Type B pancreatic cell (in vitro differentiated cells): ENCODE results near the gene PDGFA. TPM values are rescaled to one million over a fixed set of nuclear protein-coding genes. Genes with fewer than 3 reads are reported as not detected.

ENCODE experiments used
- DNase-seq: peaks from one replicate; pipeline ENCODE4 v3.0.0; 2021; ENCODE audit warnings: mixed read lengths; ENCODE audit not compliant: unreplicated experiment; ENCODE audit errors: extremely low spot score
- H3K27ac Mint-ChIP-seq: 2 replicates; pipeline ENCODE4 v1.8.0; 2021; ENCODE audit warnings: mild to moderate bottlenecking, mixed read lengths
- H3K27me3 Mint-ChIP-seq: 2 replicates; pipeline ENCODE4 v1.8.0; 2021; ENCODE audit warnings: mixed read lengths
- H3K36me3 Mint-ChIP-seq: 2 replicates; pipeline ENCODE4 v1.8.0; 2021; ENCODE audit warnings: mixed read lengths
- H3K4me1 Mint-ChIP-seq: one replicate; pipeline ENCODE4 v1.8.0; 2021; ENCODE audit warnings: mixed read lengths; ENCODE audit not compliant: unreplicated experiment
- H3K4me3 Mint-ChIP-seq: 2 replicates; pipeline ENCODE4 v1.8.0; 2021; ENCODE audit warnings: mild to moderate bottlenecking, mixed read lengths
- H3K9me3 Mint-ChIP-seq: 2 replicates; pipeline ENCODE4 v1.8.0; 2021; ENCODE audit warnings: mixed read lengths
- CTCF ChIP-seq: fragments of 200-600 bp; sonication (generic); conservative IDR thresholded peaks from 2 replicates; pipeline ENCODE4 v1.5.0; 2021; ENCODE audit warnings: antibody characterized with exemption, mild to moderate bottlenecking
- total RNA-seq: library from RNA; stranded (reverse); gene quantifications from 2 replicates; pipeline ENCODE4 v1.2.1, GENCODE V29; 2021; ENCODE audit warnings: low replicate concordance

The PDGFA gene
- total RNA-seq, 1 donor from 2014 or later, result 28.1 TPM

GRCh38 chr7:526460-527034, 6.9 kb upstream of the PDGFA start:
- no peak overlapping the region for H3K4me3 Mint-ChIP-seq
- no peaks in the 10 kb centered on the region for H3K9me3 Mint-ChIP-seq
- H3K4me1 Mint-ChIP-seq, result no peaks in the 10 kb centered on the region
- DNase-seq, result no peak
- no peak for TF ChIP-seq CTCF
- no peaks in the 10 kb centered on the region for H3K36me3 Mint-ChIP-seq
- H3K27me3 Mint-ChIP-seq, result peaks cover 36% of the 10 kb centered on the region
- no peak overlapping the region for H3K27ac Mint-ChIP-seq

- H3K27ac Mint-ChIP-seq, result no peak overlapping the region
- TF ChIP-seq CTCF, result no peak
- H3K4me3 Mint-ChIP-seq, result no peak overlapping the region
- no peaks in the 10 kb centered on the region for H3K36me3 Mint-ChIP-seq
- peaks cover 40% of the 10 kb centered on the region for H3K27me3 Mint-ChIP-seq
- H3K9me3 Mint-ChIP-seq, result no peaks in the 10 kb centered on the region
- no peaks in the 10 kb centered on the region for H3K4me1 Mint-ChIP-seq
- DNase-seq, result no peak
These were observed 6.1 kb upstream of the PDGFA start for GRCh38 chr7:525740-526139.

- no peak for TF ChIP-seq CTCF
- Mint-ChIP-seq H3K4me1 (no peaks in the 10 kb centered on the region), H3K36me3 (no peaks in the 10 kb centered on the region), H3K9me3 (no peaks in the 10 kb centered on the region), H3K27ac (no peak overlapping the region), H3K27me3 (peaks cover 37% of the 10 kb centered on the region), H3K4me3 (no peak overlapping the region)
- no peak for DNase-seq
These were observed 5.2 kb upstream of the PDGFA start for GRCh38 chr7:524800-525199.

- no peak for TF ChIP-seq CTCF
- DNase-seq, result no peak
- Mint-ChIP-seq H3K27ac (peak overlapping the region; percentile 26), H3K4me3 (peak overlapping the region; percentile 44), H3K36me3 (no peaks in the 10 kb centered on the region), H3K4me1 (no peaks in the 10 kb centered on the region), H3K27me3 (peaks cover 37% of the 10 kb centered on the region), H3K9me3 (no peaks in the 10 kb centered on the region)
These were observed 4.0 kb upstream of the PDGFA start for GRCh38 chr7:523347-524336.

- no peaks in the 10 kb centered on the region for H3K36me3 Mint-ChIP-seq
- no peaks in the 10 kb centered on the region for H3K9me3 Mint-ChIP-seq
- peaks cover 41% of the 10 kb centered on the region for H3K27me3 Mint-ChIP-seq
- no peak for DNase-seq
- no peak overlapping the region for H3K4me3 Mint-ChIP-seq
- TF ChIP-seq CTCF, result no peak
- no peak overlapping the region for H3K27ac Mint-ChIP-seq
- H3K4me1 Mint-ChIP-seq, result no peaks in the 10 kb centered on the region
These were observed 3.3 kb upstream of the PDGFA start for GRCh38 chr7:522951-523314.
